H1 (cell line): ENCODE data around the gene SBNO1. TPM values are rescaled to one million over a fixed set of nuclear protein-coding genes. Genes with fewer than 3 reads are reported as not detected.

Source experiments
- BCL11A ChIP-seq, 2 experiments: IDR thresholded peaks; one replicate each; pipeline ENCODE4 v1.6.1; 2011; ENCODE audit warnings: low read depth in 2 of 2, low read length in 2 of 2, mild to moderate bottlenecking in 2 of 2
- CHD1 ChIP-seq: IDR thresholded peaks from 2 replicates; pipeline ENCODE4 v1.6.1; 2012; ENCODE audit warnings: low read depth, low read length, improper control_type of control experiment
- E2F6 ChIP-seq: IDR thresholded peaks from 2 replicates; pipeline ENCODE4 v1.6.1; 2012; ENCODE audit warnings: inconsistent platforms
- JUN ChIP-seq: IDR thresholded peaks from 2 replicates; pipeline ENCODE4 v1.6.1; 2011; ENCODE audit warnings: low read depth, mild to moderate bottlenecking, improper control_type of control experiment, low read length
- POLR2A ChIP-seq, 2 experiments: IDR thresholded peaks; 1 replicate in 1 of 2; 2 replicates in 1 of 2; pipeline ENCODE4 v1.6.1; 2011; ENCODE audit warnings: low read depth in 2 of 2, low read length in 2 of 2, mild to moderate bottlenecking in 2 of 2; ENCODE audit errors: control extremely low read depth in 1 of 2
- SUZ12 ChIP-seq: fragments of 200-600 bp; sonication (generic); IDR thresholded peaks from 2 replicates; pipeline ENCODE4 v1.6.1; 2012; ENCODE audit warnings: mild to moderate bottlenecking, inconsistent platforms, low read length, moderate library complexity, mixed read lengths
- TAF7 ChIP-seq: optimal IDR thresholded peaks from 2 replicates; pipeline ENCODE3; 2011; ENCODE audit warnings: low read depth, mild to moderate bottlenecking, inconsistent platforms, low read length, moderate library complexity, borderline replicate concordance
- polyA plus RNA-seq, 7 experiments: library from polyadenylated mRNA; depleted of rRNA in 3 of 7; stranded (reverse) in 5 of 7; unstranded in 2 of 7; fragments of >200 nt in 5 of 7; fragments of 200-250 nt in 2 of 7; gene quantifications; 1 replicate in 5 of 7; 2 replicates in 1 of 7; 4 replicates in 1 of 7; pipeline versions ENCODE4 v1.2.1 to v1.2.3, GENCODE V29; 2011 to 2013; ENCODE audit warnings: missing spikeins in 2 of 7, mixed read lengths in 2 of 7
- total RNA-seq: library from RNA; stranded (reverse); fragmentation: NEBNext Ultra II Directional; extraction: Animal tissue kit (Norgen Biotek cat#: 25700); gene quantifications from 2 replicates; pipeline ENCODE4 v1.2.1, GENCODE V29; 2021

The SBNO1 gene
- total and polyA plus RNA-seq, 2 of the 8 experiments (the other 6 are each of a cell fraction or from before 2014, with no cell fraction given), result 6.7 to 57.7 TPM

- TF ChIP-seq BCL11A (IDR thresholded peaks at IDR 0.05; ENCODE audit: low read depth in 2 of 2, low read length in 2 of 2), result no peak
- no peak for TF ChIP-seq JUN
- TF ChIP-seq TAF7, result no peak
- no peak for TF ChIP-seq E2F6
- no peak for TF ChIP-seq SUZ12
- no peak for TF ChIP-seq CHD1
- no peak for TF ChIP-seq POLR2A (IDR thresholded peaks at IDR 0.05; ENCODE audit: control extremely low read depth in 1 of 2, low read depth in 2 of 2, low read length in 2 of 2)
Measured at GRCh38 chr12:123284669-123285068, 80.0 kb downstream of the SBNO1 start (continued).
